Measurements from ENCODE around the gene SPDYE6. TPM values are rescaled to one million over a fixed set of nuclear protein-coding genes. Genes with fewer than 3 reads are reported as not detected.
A peak's percentile ranks its signal among the peaks of the same experiment; 100 is the strongest.
"Not testable (repeated sequence)": the region's sequence is repeated elsewhere in the genome, so short reads cannot be mapped to it uniquely, and the experiment has no call there.

SPDYE6 gene
- total RNA-seq, 6 experiments from 2014 or later, result not detected

DNA sequence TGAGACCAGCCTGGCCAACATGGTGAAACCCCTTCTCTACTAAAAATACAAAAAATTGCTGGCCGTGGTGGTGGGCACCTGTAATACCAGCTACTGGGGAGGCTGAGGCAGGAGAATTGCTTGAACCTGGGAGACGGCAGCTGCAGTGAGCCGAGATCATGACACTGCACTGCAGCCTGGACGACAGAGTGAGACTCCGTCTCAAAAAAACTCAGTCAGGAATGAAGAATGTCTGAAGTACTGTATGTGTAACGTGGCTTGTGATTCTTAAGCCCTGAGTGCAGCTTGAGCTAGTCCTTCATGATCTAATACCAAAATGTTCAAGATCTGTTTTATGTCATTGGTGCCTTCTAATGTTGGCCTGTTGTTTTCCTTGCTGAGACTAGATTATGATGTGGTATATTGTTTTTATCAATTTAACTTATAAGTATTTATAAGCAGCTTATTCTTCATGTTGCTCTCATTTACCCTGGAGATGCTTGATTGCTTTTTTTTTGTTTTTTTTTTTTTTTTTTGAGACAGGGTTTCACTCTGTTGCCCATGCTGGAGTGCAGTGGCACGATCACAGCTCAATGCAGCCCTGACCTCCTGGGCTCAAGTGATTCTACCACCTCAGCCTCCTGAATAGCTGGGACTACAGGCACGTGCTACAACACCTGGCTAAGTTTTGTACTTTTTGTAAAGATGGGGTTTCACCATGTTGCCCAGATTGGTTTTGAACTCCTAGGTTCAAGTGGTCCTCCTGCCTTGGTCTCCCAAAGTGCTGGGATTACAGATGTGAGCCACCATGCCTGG lies 25.4 kb downstream of the SPDYE6 start:
- DNase-seq; H3K4me3 Mint-ChIP-seq; H3K4me1 Mint-ChIP-seq (ENCODE audit: low read depth); H3K27ac Mint-ChIP-seq; H3K36me3 Mint-ChIP-seq (ENCODE audit: low read depth); H3K9me3 Mint-ChIP-seq: not testable (repeated sequence)
- H3K27me3 Mint-ChIP-seq (ENCODE audit: insufficient read depth), result peaks cover 35% of the 10 kb centered on the region

DNA sequence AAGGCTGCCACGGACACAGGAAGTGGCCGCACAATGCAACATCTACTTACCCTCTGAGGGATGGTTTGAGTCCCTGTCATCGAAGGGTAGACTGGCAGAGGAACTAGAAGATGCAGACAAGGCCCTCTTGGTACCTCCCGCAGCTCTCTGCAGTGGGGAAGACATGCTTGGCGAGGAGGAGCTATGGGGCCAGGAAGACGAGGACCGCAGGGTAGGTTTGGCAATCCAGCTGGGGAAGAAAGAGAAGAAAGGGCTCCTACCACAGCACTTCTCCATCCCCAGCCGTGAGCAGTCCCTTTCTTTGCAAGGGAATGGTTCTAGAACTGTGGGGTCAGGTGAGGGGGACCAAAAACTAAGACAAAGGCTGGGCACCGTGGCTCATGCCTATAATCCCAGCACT lies 26.9 kb downstream of the SPDYE6 start:
- H3K4me3 Mint-ChIP-seq; H3K4me1 Mint-ChIP-seq (ENCODE audit: low read depth); H3K36me3 Mint-ChIP-seq (ENCODE audit: low read depth); H3K27ac Mint-ChIP-seq; H3K9me3 Mint-ChIP-seq; DNase-seq: not testable (repeated sequence)
- peaks cover 37% of the 10 kb centered on the region for H3K27me3 Mint-ChIP-seq (ENCODE audit: insufficient read depth)

DNA sequence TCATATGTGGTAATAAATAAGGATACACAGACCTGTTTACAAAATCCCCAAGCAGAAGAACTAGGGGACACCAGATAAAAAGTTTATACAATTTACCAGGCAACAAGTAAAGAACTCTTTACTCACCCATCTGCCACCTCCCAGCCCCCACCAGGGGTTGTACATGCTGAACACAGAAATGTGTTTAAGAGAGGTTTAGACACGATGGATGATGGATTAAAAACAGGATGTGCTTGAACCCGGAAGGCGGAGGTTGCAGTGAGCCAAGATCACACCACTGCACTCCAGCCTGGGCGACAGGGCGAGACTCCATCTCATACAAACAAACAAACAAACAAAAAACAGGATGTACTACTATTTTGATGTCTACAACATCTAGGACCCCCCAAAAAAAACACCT lies 27.4 kb downstream of the SPDYE6 start:
- not testable (repeated sequence) for H3K27ac Mint-ChIP-seq; H3K4me1 Mint-ChIP-seq (ENCODE audit: low read depth); H3K4me3 Mint-ChIP-seq; H3K36me3 Mint-ChIP-seq (ENCODE audit: low read depth); H3K9me3 Mint-ChIP-seq; DNase-seq
- H3K27me3 Mint-ChIP-seq (ENCODE audit: insufficient read depth), result peaks cover 37% of the 10 kb centered on the region

DNA sequence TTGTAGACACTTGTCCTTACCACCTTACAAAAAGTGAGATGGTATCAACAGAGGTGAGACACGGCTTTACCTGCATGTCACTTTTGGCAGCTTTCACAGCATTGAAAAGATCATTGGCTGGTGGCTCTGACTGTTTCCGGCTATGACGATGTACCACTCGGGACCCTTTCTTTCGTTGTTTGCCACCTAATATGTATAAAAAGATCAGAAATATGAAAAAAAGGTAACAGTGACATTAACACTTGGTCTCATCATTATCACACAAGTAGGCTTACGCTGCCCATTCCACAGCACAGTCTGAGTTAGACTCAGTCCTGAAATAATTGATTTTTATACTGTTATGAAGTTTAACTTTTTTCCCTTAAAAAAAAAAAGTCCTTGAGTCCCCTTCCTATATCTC lies 29.1 kb downstream of the SPDYE6 start:
- not testable (repeated sequence) for H3K4me3 Mint-ChIP-seq; H3K9me3 Mint-ChIP-seq; H3K27ac Mint-ChIP-seq; H3K36me3 Mint-ChIP-seq (ENCODE audit: low read depth); DNase-seq; H3K4me1 Mint-ChIP-seq (ENCODE audit: low read depth)
- H3K27me3 Mint-ChIP-seq (ENCODE audit: insufficient read depth), result peaks cover 39% of the 10 kb centered on the region

DNA sequence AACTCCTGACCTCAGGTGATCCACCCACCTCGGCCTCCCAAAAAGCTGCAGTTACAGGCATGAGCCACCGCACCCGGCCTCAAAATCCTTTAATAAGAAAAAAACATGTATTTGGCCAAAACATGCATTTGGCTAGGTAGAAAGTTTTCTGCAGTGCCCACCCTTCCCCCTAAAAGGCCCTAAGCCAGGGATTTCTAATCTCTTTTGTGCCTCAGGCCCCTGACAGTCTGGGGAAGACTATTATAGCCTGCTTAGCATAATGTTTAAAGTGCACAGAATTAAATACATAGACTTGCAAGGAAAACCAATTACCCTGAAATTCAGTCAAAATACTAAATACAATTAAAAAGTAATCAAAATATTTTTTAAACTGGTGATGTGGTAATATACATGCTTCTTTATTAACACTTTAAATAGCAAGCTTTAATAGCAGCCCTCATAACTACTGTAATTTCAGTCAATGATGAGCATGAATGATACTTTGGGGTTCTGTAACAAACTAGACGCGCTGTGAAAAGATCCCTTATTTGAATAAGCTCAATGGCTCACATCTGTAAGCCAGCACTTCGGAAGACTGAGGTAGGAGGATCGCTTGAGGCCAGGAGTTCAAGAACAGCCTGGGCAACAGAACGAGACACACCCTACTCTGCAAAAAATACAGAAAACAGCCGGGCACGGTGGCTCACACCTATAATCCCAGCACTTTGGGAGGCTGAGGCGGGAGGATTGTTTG lies 29.9 kb downstream of the SPDYE6 start:
- Mint-ChIP-seq H3K36me3 (ENCODE audit: low read depth) (no peaks in the 10 kb centered on the region), H3K27ac (no peak overlapping the region), H3K4me3 (no peak overlapping the region), H3K9me3 (no peaks in the 10 kb centered on the region), H3K4me1 (ENCODE audit: low read depth) (peaks cover 4% of the 10 kb centered on the region; the same call in 1 of the 2 replicates), H3K27me3 (ENCODE audit: insufficient read depth) (peaks cover 43% of the 10 kb centered on the region)
- TF ChIP-seq, protein P1, sequence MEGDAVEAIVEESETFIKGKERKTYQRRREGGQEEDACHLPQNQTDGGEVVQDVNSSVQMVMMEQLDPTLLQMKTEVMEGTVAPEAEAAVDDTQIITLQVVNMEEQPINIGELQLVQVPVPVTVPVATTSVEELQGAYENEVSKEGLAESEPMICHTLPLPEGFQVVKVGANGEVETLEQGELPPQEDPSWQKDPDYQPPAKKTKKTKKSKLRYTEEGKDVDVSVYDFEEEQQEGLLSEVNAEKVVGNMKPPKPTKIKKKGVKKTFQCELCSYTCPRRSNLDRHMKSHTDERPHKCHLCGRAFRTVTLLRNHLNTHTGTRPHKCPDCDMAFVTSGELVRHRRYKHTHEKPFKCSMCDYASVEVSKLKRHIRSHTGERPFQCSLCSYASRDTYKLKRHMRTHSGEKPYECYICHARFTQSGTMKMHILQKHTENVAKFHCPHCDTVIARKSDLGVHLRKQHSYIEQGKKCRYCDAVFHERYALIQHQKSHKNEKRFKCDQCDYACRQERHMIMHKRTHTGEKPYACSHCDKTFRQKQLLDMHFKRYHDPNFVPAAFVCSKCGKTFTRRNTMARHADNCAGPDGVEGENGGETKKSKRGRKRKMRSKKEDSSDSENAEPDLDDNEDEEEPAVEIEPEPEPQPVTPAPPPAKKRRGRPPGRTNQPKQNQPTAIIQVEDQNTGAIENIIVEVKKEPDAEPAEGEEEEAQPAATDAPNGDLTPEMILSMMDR (IDR thresholded peaks at IDR 0.05), result peak; percentile 15; the same call in 1 of the 2 replicates
- no peak for DNase-seq

DNA sequence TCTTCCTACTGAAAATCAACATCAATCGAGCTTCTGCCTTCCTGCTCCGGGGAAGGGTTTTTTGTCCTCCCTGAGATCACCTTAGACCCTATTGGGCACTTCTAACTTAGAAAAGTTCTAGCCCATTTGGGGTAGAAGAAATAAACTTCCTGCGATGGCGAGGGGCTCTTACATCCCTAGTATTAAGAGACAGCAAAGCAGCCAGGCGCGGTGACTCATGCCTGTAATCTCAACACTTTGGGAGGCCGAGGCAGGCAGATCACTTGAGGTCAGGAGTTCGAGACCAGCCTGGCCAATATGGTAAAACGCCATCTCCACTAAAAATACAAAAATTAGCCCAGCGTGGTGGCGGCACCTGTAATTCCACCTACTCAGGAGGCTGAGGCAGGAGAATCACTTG lies 31.1 kb downstream of the SPDYE6 start:
- H3K4me1 Mint-ChIP-seq (ENCODE audit: low read depth); DNase-seq; H3K4me3 Mint-ChIP-seq; H3K27ac Mint-ChIP-seq; H3K9me3 Mint-ChIP-seq; H3K36me3 Mint-ChIP-seq (ENCODE audit: low read depth): not testable (repeated sequence)
- peaks cover 31% of the 10 kb centered on the region for H3K27me3 Mint-ChIP-seq (ENCODE audit: insufficient read depth)

DNA sequence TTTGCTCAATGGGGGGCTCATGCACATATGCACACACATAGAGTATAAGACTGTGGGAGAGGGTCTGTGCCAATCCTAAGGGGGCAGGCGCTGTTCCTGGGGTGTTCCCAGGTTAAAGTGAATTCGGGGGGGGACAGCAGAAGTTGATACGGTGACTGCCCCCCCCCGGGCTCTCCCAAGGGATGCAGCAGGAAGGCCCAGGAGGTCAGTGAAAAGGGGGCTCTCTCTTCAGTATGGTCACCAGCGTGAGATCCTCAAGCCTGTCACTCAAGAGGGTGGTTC lies 32.4 kb downstream of the SPDYE6 start:
- no peaks in the 10 kb centered on the region for H3K9me3 Mint-ChIP-seq
- no peak overlapping the region for H3K27ac Mint-ChIP-seq
- no peak for DNase-seq
- H3K36me3 Mint-ChIP-seq (ENCODE audit: low read depth), result no peaks in the 10 kb centered on the region
- TF ChIP-seq, protein P1 (IDR thresholded peaks at IDR 0.05), result no peak
- peaks cover 25% of the 10 kb centered on the region for H3K27me3 Mint-ChIP-seq (ENCODE audit: insufficient read depth)
- H3K4me1 Mint-ChIP-seq (ENCODE audit: low read depth), result peaks cover 4% of the 10 kb centered on the region; the same call in 1 of the 2 replicates
- H3K4me3 Mint-ChIP-seq, result no peak overlapping the region

DNA sequence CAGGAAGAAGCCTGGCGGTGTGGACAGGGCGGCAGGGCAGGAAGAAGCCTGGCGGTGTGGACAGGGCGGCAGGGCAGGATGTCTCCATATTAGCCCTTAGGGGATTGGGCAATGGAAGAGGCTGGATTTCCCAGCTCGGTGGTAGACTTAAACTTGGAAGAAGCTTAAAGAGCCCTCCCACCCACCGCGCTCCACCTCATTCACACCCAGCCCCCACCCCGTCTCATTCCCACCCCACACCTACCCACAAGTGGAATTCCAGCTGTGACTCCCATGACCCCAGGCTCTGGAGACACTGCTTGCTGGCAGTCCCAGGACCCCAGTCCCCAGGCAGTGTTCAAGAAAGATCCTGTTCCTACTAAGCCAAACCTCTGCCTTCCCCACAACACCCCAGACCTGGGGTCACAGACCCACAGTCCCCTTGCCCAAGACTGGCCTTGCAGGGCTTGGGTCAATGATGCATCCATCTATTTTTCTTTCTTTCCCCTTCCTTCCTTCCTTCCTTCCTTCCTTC lies 34.0 kb downstream of the SPDYE6 start:
- TF ChIP-seq, protein P1 (IDR thresholded peaks at IDR 0.05), result no peak
- Mint-ChIP-seq H3K4me1 (ENCODE audit: low read depth) (no peaks in the 10 kb centered on the region), H3K9me3 (no peaks in the 10 kb centered on the region), H3K36me3 (ENCODE audit: low read depth) (no peaks in the 10 kb centered on the region), H3K27ac (no peak overlapping the region), H3K4me3 (no peak overlapping the region), H3K27me3 (ENCODE audit: insufficient read depth) (peaks cover 15% of the 10 kb centered on the region)
- no peak for DNase-seq

Measured in HFFc6 (cell line).